Calu3 (cell line): ENCODE data around the gene SMG1. TPM values are rescaled to one million over a fixed set of nuclear protein-coding genes. Genes with fewer than 3 reads are reported as not detected.

Experiments
- BruUV-seq: library from RNA; stranded (reverse); fragments of 400-500 nt; replicated peaks from 2 replicates; lab custom pipeline; 2021; lab: Mats Ljungman, UMichigan
- CTCF ChIA-PET: fragments of 300-600 bp; sonication (Branson Sonifier 250); formaldehyde crosslinking; loops from one replicate; lab custom pipeline; 2022; ENCODE audit warnings: antibody characterized with exemption; lab: Charles Lee
- DNase-seq: peaks from one replicate; pipeline ENCODE4 v3.0.0; 2022
- H3K27ac Mint-ChIP-seq: one replicate; pipeline ENCODE4 v1.8.0; 2022; ENCODE audit warnings: mixed read lengths; ENCODE audit not compliant: unreplicated experiment
- H3K27me3 Mint-ChIP-seq: one replicate; pipeline ENCODE4 v1.8.0; 2022; ENCODE audit warnings: mixed read lengths; ENCODE audit not compliant: unreplicated experiment
- H3K36me3 Mint-ChIP-seq: one replicate; pipeline ENCODE4 v1.8.0; 2022; ENCODE audit warnings: mild to moderate bottlenecking, moderate library complexity, mixed read lengths; ENCODE audit not compliant: insufficient read depth, unreplicated experiment
- H3K4me1 Mint-ChIP-seq: one replicate; pipeline ENCODE4 v1.8.0; 2022; ENCODE audit warnings: mild to moderate bottlenecking, low read depth, mixed read lengths; ENCODE audit not compliant: unreplicated experiment
- H3K4me3 Mint-ChIP-seq: one replicate; pipeline ENCODE4 v1.8.0; 2022; ENCODE audit warnings: mild to moderate bottlenecking, low read depth, moderate library complexity, mixed read lengths; ENCODE audit not compliant: unreplicated experiment
- H3K9me3 Mint-ChIP-seq: one replicate; pipeline ENCODE4 v1.8.0; 2022; ENCODE audit warnings: low read depth, mixed read lengths; ENCODE audit not compliant: unreplicated experiment
- intact Hi-C: fragments of 100-400 bp; cut with micrococcal nuclease; formaldehyde crosslinking; loops from one replicate; pipeline ENCODE4 v1.10.0; 2022; ENCODE audit not compliant: unreplicated experiment
- total RNA-seq: library from RNA; stranded (reverse); gene quantifications from 2 replicates; pipeline ENCODE4 v1.2.3, GENCODE V29; 2022
- TF ChIP-seq, protein P1 (sequence below): fragments of 200-600 bp; IDR thresholded peaks from one replicate; pipeline ENCODE4 v1.8.0; 2022; ENCODE audit warnings: antibody characterized with exemption; ENCODE audit not compliant: unreplicated experiment

Gene SMG1
- total RNA-seq, 1 experiment from 2014 or later: 129 TPM

DNA sequence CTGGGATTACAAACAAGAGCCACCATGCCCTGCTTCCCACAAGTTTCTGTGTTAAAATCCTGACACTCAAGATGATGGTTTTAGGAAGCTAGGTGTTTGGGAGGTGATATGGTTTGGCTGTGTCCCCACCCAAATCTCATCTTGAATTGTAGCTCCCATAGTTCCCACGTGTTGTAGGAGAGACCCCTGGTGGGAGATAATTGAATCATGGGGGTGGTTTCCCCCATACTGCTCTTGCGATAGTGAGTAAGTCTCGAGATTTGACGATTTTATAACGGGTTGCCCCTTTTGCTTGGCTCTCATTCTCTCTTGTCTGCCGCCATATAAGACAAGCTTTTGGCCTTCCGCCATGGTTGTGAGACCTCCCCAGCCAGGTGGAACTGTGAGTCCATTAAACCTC is 17.2 kb upstream of the SMG1 start:
- H3K27ac Mint-ChIP-seq: no peak overlapping the region
- no peaks in the 10 kb centered on the region for H3K4me1 Mint-ChIP-seq
- CTCF ChIA-PET: interaction anchor here (0.6 kb wide), 1 partner anchor 18 kb away, joined by 3 read pairs; no protein-coding TSS in a partner anchor
- BruUV-seq: no TSS peak
- no peak overlapping the region for H3K4me3 Mint-ChIP-seq
- no peaks in the 10 kb centered on the region for H3K27me3 Mint-ChIP-seq
- TF ChIP-seq, protein P1, sequence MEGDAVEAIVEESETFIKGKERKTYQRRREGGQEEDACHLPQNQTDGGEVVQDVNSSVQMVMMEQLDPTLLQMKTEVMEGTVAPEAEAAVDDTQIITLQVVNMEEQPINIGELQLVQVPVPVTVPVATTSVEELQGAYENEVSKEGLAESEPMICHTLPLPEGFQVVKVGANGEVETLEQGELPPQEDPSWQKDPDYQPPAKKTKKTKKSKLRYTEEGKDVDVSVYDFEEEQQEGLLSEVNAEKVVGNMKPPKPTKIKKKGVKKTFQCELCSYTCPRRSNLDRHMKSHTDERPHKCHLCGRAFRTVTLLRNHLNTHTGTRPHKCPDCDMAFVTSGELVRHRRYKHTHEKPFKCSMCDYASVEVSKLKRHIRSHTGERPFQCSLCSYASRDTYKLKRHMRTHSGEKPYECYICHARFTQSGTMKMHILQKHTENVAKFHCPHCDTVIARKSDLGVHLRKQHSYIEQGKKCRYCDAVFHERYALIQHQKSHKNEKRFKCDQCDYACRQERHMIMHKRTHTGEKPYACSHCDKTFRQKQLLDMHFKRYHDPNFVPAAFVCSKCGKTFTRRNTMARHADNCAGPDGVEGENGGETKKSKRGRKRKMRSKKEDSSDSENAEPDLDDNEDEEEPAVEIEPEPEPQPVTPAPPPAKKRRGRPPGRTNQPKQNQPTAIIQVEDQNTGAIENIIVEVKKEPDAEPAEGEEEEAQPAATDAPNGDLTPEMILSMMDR: no peak
- no peak for DNase-seq
- intact Hi-C loops: no loop called here
- no peaks in the 10 kb centered on the region for H3K36me3 Mint-ChIP-seq
- H3K9me3 Mint-ChIP-seq: no peaks in the 10 kb centered on the region

DNA sequence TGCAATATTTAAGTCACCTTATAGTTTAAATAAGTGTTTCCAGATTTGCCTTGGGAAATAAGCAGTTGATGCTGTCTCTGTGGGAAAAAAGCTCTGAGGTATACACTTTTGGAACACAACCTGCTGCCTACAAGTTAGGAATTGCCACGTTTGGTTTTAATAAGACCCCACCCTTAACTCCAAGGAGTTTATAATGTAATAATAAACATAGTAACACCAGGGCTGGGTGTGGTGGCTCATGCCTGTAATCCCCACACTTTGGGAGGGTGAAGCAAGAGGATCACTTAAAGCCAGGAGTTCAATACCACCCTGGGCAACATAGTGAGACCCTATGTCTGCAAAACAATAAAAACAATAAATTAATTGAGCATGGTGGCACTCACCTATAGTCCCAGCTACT is 15.9 kb upstream of the SMG1 start:
- peaks cover 1% of the 10 kb centered on the region for H3K4me1 Mint-ChIP-seq
- no peak overlapping the region for H3K4me3 Mint-ChIP-seq
- H3K27ac Mint-ChIP-seq: no peak overlapping the region
- TF ChIP-seq, protein P1: no peak
- H3K36me3 Mint-ChIP-seq: no peaks in the 10 kb centered on the region
- intact Hi-C loops: no loop called here
- no peaks in the 10 kb centered on the region for H3K27me3 Mint-ChIP-seq
- no peaks in the 10 kb centered on the region for H3K9me3 Mint-ChIP-seq
- no TSS peak for BruUV-seq
- CTCF ChIA-PET: interaction anchor here (0.6 kb wide), 2 partner anchors 23 to 42 kb away, joined by 3 to 5 read pairs; partner anchors contain the start of gene TMC7
- no peak for DNase-seq

DNA sequence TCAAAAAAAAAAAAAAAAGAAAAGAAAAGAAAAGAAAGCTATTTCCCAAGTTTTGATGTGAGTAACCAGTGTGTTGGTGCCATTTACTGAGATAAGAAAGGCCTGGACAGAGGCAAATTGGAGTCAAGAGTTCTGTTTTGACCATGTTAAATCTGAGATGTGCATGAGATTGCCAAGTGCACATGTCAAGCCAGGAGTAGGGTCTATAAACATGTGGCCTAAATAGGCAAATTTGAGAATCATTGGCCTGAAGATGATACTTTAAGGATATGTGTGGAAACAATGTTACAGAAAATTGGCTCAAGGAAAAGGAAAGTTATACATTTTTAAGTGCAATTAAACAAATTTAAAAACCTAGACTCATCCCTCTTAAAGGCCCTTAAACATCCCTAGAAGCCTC is 15.3 kb upstream of the SMG1 start:
- CTCF ChIA-PET: interaction anchor here (0.6 kb wide), 1 partner anchor 23 kb away, joined by 5 read pairs; no protein-coding TSS in a partner anchor
- peaks cover 7% of the 10 kb centered on the region for H3K4me1 Mint-ChIP-seq
- no peaks in the 10 kb centered on the region for H3K27me3 Mint-ChIP-seq

DNA sequence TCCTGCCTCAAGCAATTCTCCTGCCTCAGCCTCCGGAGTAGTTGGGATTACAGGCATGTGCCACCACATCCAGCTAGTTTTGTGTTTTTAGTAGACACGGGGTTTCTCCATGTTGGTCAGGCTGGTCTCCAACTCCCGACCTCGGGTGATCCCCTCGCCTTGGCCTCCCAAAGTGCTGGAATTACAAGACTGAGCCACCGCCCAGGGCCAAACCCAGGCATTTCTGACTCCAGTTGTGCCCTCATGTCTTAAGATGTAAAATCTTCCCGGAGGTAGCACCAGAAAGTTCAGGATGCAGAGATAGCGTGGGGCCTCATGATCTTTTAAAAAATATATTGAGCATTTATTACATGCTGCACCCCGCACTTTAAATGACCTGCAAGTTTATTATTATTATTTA is 12.8 kb upstream of the SMG1 start:
- CTCF ChIA-PET: interaction anchor here (0.6 kb wide), 1 partner anchor 17 kb away, joined by 3 read pairs; no protein-coding TSS in a partner anchor
- intact Hi-C loops: no loop called here
- BruUV-seq: no TSS peak
- Mint-ChIP-seq H3K9me3 (no peaks in the 10 kb centered on the region), H3K27ac (no peak overlapping the region), H3K4me3 (no peak overlapping the region), H3K4me1 (peaks cover 7% of the 10 kb centered on the region), H3K27me3 (no peaks in the 10 kb centered on the region), H3K36me3 (no peaks in the 10 kb centered on the region)
- TF ChIP-seq, protein P1: no peak
- DNase-seq: no peak

More for the DNA sequence above, 15.3 kb upstream of the SMG1 start:
- no peak overlapping the region for H3K27ac Mint-ChIP-seq
- no peak overlapping the region for H3K4me3 Mint-ChIP-seq
- DNase-seq: no peak
- no peaks in the 10 kb centered on the region for H3K9me3 Mint-ChIP-seq
- no TSS peak for BruUV-seq
- intact Hi-C loops: no loop called here
- TF ChIP-seq, protein P1: no peak
- H3K36me3 Mint-ChIP-seq: no peaks in the 10 kb centered on the region
